ENCODE data around the gene RAPGEF2.

- TF ChIP-seq EZH2 (IDR thresholded peaks at IDR 0.05; ENCODE audit: low read depth) = no peak
- TF ChIP-seq CTCF (conservative IDR thresholded peaks at IDR 0.05) = no peak
Measured at GRCh38 chr4:159342374-159342773, 239.5 kb downstream of the RAPGEF2 start.

All from PC-9 (cell line).